ENCODE data around the gene AATK.

GRCh38 chr17:81070541-81071246, 95.3 kb downstream of the AATK start:
- TF ChIP-seq EZH2 (IDR thresholded peaks at IDR 0.05; ENCODE audit: borderline replicate concordance, low read length) (no peak), CTCF (conservative IDR thresholded peaks at IDR 0.05 in 1 of 2, IDR thresholded peaks at IDR 0.05 in 1 of 2; ENCODE audit: extremely low read depth in 1 of 2, insufficient read depth in 1 of 2, low read depth in 1 of 2, low read length in 2 of 2) (no peak)
